ENCODE results near the gene IL21.
"Not testable (repeated sequence)": the region's sequence is repeated elsewhere in the genome, so short reads cannot be mapped to it uniquely, and the experiment has no call there.

The IL21 gene

DNA sequence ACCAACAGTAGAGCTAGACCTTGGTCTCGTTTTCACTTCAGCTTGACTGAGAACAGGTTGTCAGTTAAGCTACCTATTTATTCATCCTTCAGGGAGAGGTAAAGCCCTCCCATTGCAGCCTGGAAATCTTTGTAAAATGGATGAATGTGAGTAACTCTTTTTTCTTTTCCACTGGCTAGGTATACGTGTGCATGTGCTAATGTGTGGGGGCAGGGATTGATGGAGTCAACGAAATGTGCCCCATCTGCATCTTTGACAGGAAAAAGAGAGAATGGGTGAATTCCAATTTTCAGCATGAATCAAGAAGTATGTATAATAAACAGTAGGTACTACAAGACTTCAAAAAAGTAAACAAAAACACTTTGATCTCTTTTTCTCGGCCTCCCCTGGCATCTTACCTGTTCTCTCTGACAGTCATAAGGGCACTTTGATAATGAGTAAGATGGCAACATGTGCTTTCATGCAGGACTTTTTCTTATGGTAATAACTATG lies at the start of gene IL21:
IL21 (minus strand) TSS at position 51 of the 492 bp plus-strand sequence. CDS start 55 bp downstream, outside the sequence.
- DNase-seq (ENCODE audit: low spot score): no peak

DNA sequence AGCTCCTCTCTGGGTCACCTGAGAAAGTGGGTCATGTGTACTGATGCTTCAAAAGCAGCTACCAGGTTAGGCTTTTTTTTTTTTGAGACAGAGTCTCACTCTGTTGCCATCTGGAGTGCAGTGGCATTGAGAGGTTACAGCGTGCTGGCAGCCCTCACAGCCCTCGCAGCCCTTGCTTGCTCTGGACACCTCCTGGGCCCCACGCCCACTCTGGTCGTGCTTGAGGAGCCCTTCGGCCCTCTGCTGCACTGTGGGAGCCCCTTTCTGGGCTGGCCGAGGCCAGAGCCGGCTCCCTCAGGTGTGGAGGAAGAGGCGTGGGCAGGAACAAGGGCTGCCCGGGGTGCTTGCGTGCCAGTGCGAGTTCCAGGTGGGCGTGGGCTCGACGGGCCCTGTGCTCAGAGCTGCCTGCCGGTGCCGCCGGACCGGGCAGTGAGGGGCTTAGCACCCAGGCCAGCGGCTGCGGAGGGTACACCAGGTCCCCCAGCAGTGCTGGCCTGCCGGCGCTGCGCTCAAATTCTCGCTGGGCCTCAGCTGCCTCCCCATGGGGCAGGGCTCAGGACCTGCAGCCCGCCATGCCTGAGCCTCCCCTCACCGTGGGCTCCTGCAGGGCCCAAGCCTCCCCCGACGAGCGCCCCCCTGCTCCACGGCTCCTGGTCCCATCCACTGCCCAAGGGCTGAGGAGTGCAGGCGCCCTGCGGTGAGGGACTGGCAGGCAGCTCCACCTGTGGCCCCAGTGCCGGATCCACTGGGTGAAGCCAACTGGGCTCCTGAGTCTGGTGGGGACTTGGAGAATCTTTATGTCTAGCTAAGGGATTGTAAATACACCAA lies 49.3 kb upstream of the IL21 start:
- no peak for DNase-seq (ENCODE audit: low spot score)

DNA sequence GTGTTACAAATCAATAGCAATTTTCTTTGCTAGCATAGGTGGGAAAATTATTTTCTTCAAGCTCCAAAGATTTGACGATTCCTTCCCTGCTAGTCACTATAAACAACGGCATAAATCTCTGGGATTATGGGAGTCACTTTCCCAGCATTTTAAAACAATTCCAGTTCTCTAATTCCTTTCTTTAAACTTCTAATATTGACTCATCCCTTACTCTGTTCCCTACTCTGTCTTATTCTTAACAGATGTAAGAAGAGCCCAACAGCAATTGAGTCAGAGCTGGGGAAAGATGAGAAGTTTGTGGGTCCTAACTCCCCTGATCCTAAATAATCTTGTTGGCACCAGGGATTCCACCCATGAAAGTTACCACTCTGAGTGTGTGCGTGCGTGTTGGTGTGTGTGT lies 47.4 kb upstream of the IL21 start:
- no peak for DNase-seq (ENCODE audit: low spot score)

DNA sequence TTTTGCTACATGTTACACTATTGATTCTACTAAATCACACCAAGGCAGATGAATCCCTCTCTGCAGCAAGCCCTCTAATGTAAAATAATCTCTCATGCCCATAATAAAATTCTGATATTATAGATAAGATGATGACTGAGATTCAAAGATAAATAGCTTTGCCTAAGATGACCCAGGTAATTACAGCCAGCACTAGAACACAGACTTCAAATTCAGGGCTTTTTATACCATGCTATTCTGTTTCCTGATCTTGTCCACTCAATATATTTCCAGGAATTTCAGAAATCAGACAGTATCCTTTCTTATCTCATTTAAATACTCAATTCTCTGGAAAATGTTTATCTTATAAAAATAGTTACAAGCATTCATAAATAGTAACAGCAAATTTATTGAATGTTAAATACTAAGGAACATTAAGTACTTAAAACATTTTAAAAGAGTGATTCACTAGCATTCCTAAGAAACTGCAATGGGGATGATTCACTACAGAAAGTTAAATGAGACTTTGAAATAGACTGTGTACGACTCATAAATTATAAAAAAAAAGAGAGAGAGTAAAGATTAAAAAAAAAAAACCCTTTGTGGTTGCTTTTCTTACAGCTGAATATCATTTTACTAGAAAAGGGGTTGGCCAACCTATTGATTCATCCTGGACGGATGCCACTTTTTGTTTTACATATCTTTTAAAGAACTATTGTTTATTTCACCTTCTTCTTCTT lies 45.8 kb upstream of the IL21 start:
- DNase-seq (ENCODE audit: low spot score): no peak

DNA sequence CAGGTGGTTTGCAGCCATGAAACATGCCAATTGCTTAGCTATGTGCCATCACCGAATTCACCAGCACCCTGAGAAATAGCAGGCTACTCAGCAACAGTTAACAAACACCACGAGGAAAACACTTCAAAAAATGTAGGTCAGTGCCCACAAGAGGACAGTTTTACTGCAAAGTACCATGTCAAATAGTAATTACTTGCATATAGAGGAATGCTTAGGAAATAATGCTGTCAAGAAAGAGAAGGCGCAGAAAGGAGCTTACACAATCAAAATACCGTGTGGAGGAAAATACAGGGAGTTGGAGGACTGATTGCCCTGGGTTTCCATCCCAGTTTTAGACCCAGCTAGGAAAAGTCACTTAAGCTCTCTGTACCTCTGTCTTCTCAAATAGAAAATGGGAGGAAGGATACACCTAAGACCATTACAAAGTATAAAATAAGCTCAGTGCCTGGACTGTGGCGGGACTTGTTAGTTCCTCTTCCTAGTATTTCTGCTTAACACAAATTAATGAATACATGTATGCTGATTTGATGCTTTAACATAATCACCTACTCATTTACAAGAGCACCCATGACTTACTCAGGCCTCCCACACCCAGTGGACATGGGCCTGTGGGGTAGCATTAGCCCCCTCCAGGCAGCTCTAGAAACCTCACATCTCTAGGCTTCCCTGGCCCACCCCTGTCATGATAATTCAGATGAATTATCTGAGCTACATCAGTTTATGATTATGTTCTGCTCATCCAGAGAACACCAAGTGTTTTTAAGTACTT lies 44.5 kb upstream of the IL21 start:
- no peak for DNase-seq (ENCODE audit: low spot score)

DNA sequence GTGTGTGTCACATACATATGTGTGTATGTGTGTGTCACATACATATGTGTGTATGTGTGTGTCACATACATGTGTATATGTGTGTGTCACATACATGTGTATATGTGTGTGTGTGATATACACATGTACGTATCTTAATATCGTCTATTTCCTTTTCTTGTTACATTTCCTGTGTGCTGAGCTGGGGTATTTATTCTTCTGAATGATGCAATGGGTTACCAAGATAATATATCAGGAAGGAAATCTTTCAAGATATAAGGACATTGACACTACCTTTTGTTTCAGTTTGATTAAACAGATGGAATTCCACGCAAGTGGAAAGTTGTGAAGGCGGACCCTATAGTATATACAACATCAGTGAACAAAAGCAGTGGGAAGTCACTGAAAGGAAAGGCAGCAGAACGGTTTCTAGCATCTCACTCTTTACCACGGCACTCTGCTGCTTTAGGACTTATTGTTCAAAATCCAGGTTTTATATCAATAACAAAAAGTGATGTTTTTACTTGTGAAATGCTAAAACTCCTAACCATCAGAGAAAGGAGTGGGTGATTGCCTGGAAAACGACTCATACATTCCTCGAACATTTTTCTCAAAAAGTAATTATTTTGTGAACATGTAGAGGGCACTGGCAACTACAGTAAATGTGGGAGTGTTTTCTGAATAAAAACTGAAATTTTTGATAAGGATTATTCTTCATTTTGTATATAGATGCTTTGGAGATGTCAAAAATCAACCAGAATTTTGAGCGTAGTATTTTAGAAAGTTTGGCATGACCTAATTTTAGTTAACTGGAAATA lies 43.1 kb upstream of the IL21 start:
- no peak for DNase-seq (ENCODE audit: low spot score)

DNA sequence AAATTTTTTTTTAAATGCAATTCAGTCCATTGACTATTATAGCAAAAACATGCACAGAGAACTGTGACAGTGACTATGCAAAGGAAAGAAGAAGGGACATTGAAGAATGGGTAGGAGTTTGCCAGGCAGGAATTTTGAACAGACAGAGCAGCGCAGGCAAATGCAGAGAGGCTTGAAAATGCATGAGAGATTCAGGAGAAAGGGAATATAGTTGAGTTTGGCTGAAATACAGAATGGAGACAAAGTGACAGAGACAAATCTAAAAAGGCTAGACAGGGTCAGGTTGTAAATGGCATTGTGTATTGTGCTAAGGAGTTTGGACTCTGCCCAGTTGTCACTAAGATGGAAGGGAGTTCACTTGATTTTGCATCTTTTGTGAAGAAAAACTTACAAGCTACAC lies 42.4 kb upstream of the IL21 start:
- no peak for DNase-seq (ENCODE audit: low spot score)

DNA sequence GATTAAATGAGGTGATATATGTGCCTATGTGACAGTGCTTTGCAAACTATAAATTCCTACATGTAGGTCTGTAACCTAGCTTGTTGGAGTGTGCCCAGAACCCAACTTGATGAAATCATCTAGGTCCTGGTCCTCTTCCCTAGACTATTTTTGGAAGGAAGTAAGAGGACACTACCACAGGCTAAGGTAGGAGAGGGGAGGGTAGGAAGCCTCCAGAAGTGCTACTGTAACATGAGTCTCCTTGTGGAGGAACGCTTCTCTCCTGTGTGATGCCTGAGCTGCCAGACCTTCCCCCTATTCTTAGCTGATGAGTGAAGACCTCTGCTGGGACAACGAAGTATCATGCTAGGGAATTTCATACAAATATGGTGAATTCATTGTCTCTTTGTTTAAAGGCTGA lies 41.8 kb upstream of the IL21 start:
- no peak for DNase-seq (ENCODE audit: low spot score)

DNA sequence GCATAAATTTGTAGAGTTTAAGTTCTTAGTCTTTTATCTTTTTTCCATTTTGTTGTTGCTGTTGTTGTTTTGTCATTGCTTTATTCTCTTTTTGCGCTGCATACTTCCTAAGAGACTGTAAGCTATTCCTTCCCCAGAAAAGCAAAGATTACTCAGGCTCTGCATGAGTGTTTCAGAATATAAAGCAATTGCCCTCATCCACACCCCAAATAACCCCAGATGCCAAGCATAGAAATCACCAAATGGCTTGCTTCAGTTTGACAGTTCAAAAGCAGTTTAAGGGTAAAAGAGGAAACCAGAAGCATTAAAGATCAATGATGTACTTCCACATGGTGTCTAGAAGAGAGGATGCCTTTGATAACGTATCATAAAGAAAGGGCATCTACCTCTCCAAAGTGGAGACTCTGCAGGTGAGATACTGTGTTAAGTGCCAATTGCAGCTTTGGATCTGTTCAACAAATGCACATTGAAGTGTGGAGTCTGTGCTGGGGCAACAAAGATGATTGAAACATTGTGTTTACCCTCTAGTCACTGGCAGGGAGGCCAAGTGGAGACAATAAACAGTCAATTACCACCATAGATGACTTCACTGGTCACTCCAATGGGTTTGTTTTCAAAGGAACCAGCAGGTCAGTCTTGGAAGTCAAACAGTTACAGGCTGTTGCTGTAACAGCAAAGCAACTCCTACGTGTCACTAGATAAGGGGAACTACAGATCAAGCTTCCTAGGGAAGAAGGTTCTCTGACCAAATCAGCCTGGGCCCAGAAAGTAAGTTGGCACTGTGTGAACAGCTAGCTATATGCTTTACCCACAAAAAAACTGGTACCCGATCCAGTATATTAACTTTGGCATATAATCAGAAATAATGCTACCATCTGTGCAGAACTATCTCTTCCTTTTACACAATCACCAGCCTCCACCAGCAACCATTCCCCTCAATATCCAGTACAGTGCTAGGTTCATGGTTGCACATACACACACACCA lies 40.6 kb upstream of the IL21 start:
- no peak for DNase-seq (ENCODE audit: low spot score)

DNA sequence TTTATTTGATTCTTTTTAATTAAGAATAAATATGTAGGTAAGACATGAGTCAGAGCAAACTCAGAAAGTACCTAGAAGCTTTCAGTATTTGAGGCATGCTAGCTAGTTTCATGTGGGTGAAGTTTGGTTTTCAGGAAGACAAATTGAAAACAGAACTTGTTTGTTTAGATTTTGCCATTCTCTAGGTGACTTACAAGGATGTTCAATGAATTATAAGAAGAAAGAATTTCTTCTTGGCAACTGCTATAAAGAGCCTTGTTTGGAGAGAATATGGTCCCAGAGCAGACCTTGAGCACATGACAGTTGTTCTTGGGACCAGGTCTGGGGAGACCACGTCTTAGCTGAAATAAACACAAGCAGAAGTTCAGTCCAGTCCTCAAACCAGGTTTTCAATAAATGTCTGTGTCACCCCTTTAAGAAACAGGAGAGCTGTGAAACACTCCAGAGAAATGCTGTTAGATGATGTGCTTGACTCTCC lies 38.0 kb upstream of the IL21 start:
- DNase-seq (ENCODE audit: low spot score): no peak

DNA sequence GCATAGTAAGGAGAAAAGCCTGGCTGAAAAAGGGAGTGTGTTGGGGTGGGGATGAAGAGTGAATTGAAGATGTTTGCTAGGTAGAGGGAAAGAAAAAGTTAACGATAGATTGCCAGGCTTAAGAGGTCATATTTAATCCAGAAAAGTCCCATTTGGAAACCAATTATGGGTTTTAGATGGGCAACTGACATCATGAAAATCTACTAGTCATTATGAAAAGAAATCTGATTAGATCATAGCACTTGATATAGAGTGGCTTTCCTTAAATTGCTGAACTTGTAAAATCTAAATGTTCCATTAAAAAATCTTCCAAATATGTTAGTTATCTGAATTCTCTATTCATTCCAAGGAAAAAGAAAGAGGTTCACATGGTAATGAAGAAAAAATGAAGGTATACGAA lies 37.5 kb upstream of the IL21 start:
- no peak for DNase-seq (ENCODE audit: low spot score)

DNA sequence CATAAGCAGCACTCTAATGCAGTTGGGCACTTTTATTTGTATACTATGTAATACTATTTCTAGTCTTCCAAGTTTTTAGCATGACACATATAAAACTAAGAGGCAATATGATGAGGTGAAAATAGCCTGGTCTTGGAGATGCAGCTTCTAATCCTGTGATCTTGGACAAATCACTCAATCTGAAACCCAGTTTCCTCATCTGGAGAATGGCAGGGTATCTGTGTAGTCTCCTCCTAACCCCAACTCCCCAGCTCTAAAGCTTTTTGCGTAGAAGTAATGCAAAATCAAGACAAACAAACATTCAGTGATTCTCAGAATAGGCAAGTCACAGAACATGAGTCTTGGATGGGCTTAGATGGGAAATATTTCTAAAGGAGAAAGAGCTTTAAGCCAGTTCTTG lies 36.7 kb upstream of the IL21 start:
- no peak for DNase-seq (ENCODE audit: low spot score)

DNA sequence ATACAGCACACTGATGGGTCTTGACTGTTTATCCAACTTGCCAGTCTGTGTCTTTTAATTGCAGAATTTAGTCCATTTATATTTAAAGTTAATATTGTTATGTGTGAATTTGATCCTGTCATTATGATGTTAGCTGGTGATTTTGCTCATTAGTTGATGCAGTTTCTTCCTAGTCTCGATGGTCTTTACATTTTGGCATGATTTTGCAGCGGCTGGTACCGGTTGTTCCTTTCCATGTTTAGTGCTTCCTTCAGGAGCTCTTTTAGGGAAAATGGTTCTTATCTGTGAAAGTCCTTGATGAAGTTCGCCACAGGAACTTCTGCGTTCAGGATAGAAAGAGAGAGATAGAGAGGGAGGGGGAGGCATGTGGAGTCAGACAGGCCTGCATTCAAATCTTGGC lies 35.7 kb upstream of the IL21 start:
- DNase-seq (ENCODE audit: low spot score): not testable (repeated sequence)

DNA sequence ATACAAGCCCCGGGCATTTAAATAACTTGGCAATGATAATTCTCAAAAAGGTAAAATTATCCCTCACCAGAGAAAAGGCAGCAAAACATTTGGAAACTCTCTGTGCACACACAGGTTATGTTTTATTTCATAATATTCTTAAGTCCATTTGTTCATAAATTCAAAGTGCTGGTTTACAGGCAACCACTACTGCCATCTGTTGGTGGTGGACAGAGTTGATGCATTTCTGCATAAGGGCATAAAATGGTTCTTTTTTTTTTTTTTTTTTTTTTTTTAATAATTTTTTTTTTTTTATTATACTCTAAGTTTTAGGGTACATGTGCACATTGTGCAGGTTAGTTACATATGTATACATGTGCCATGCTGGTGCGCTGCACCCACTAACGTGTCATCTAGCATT lies 31.5 kb upstream of the IL21 start:
- DNase-seq (ENCODE audit: low spot score): peak; percentile 74

DNA sequence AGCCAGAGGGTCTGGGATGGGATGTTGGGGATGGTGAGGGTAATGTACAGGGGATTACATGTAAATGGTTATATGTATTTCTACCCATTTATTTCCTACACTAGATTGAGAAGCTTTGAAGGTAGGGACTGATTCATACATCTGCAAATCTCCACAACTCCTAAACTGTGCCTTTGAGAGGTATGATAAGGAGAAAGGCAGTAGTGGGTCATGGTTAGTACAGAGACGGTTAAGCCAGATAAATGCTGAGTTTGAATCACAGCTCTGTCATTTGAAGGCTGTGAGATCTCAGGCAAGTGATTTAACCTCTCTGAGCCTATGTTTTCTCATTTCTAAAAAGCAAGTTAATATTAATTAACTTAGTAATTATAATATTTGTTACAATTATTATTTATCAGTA lies 29.3 kb upstream of the IL21 start:
- no peak for DNase-seq (ENCODE audit: low spot score)

DNA sequence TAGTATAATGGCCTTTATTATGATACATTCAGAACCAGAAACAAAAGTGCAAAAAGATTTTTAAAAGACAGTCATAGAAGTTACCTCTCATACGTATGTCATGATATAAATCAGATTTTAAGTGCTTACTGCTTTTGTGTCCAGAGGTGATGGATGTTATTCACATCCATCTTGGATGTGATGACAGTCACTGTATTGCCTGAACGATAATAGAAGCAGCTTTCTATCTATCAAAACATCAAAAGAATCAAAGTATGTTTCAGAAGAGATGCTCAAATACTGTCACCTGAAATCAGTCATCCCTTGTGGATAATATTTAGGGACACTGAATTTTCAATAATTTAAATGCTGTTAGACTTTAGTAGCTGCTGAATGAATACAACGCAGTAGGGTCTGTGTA lies 26.8 kb upstream of the IL21 start:
- no peak for DNase-seq (ENCODE audit: low spot score)

DNA sequence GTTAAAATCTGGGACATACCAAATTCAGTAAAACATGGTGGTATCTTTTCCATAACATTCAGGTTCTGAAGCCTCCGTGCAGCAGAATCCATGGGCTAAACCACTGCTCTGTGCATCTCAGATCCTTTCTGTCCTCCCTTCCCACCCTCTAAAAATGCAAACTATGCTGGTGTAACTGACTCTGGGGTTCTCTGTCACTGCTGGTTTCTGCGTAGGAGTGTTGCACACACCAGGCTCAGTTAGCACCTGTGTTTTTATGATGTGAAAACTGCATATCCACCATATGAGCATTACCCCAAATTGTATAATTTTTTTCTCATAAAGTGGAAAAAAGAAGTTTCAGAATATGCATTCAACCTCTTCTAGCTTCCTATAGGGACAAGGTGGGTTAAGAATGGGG lies 22.4 kb upstream of the IL21 start:
- no peak for DNase-seq (ENCODE audit: low spot score)

DNA sequence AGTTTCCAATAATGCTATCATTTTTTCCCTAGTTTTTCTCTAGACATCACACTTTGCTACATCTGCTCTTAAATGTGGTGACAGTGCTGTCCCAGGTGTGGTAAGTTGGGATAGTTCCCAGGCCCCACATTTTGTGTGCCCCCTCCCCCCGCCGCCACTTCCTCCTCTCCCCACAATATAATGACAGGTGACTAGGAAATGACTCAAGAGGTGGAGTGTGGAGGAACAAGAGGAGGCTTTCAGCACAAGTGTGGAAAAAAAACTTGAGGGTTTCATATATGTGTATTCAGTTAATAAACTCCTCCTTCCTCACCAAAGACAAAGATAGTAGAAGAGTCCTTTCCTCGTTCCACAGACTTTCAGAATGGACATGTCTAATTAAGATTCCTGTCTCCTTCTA lies 18.3 kb upstream of the IL21 start:
- DNase-seq (ENCODE audit: low spot score): no peak

DNA sequence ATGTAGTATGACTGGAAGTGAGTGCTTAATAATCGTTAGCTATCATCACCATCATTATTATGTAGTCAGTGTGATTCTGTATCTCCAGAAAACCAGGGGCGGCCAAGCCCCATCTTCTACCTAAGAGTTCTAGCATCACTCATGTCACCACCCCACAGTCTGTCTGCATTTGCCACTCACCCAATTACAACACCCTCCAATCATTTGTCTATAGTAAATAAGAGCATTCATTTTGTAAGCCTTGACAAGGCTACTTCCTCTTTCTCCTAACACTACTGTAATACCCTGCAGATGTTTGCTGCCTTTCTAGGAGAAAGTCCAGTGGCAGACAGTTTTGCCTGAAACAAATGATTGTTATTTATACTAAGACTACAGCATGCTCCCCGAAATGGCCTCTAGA lies 15.8 kb upstream of the IL21 start:
- peak; percentile 8 for DNase-seq (ENCODE audit: low spot score)

DNA sequence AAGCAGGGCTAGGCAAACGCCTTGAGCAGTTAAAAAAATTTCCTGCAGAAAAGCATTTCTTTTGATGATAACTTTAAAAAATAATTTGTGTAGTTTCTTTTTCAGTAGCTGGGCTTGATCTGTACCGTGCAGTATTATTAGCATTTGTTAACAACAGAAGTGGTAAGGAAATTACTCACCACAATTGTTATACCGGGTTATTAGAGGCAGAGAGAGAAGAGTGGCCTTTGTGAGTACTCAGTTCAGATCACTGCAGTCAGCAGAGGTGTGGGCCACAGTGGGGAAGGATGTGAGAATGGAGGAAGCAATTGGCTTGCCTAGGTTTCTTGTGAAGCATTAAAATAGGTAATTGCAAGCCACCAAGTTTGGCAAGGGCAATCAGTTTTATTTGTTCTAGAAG lies 14.3 kb upstream of the IL21 start:
- DNase-seq (ENCODE audit: low spot score): no peak

DNA sequence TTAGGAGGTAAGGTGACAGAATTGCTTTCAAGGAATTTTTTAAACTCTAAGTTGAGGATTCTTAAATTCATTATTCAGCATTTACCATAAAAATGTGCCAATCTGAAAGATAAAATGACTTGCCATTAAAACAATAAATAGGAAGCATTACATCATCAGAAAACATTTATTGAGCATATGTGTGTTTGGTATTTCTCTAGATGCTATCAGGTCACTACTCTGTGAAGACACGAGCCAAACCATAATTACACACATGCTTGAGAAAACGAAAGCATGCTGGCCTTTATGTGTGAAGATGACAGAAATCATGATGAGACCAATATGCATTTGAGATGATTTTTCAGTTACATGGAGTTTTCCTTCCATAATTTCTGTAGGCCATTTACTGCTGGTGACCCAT lies 12.3 kb upstream of the IL21 start:
- no peak for DNase-seq (ENCODE audit: low spot score)

Measured in NAMALWA (cell line).